Keratinocyte (primary cell): ENCODE results near the gene IRF2BP2.

Experiments
- CTCF ChIP-seq, 3 experiments: IDR thresholded peaks in 1 of 3; conservative IDR thresholded peaks in 1 of 3; optimal IDR thresholded peaks in 1 of 3; 2 replicates in 2 of 3; 3 replicates in 1 of 3; pipeline versions ENCODE3 to v1.5.1; 2011; ENCODE audit warnings: low read length in 3 of 3, mild to moderate bottlenecking in 3 of 3, moderate library complexity in 2 of 3, control low read depth in 1 of 3, inconsistent platforms in 1 of 3; ENCODE audit not compliant: insufficient read depth in 2 of 3; ENCODE audit errors: extremely low read depth in 1 of 3
- EZH2 ChIP-seq: IDR thresholded peaks from one replicate; pipeline ENCODE4 v1.6.1; 2012; ENCODE audit warnings: inconsistent platforms, mild to moderate bottlenecking, low read length, moderate library complexity

GRCh38 chr1:234600418-234601281, 9.3 kb downstream of the IRF2BP2 start:
- no peak for TF ChIP-seq CTCF (optimal IDR thresholded peaks at IDR 0.05 in 1 of 3, IDR thresholded peaks at IDR 0.05 in 1 of 3, conservative IDR thresholded peaks at IDR 0.05 in 1 of 3; ENCODE audit: extremely low read depth in 1 of 3, insufficient read depth in 2 of 3, low read length in 3 of 3)
- no peak for TF ChIP-seq EZH2
